Skin epidermis (tissue), 12 donors: ENCODE results near the gene COL13A1.

Experiments
- H3K27ac ChIP-seq, 21 experiments: fragments of 200-600 bp; sonication (generic) in 11 of 21; one replicate each; pipeline ENCODE4 v1.5.0; 2020; ENCODE audit warnings: mild to moderate bottlenecking in 3 of 21, inconsistent platforms in 2 of 21, moderate library complexity in 2 of 21
- H3K4me3 ChIP-seq, 7 experiments: fragments of 200-600 bp; sonication (generic) in 2 of 7; one replicate each; pipeline ENCODE4 v1.5.0; 2020; ENCODE audit warnings: inconsistent platforms in 2 of 7, mild to moderate bottlenecking in 2 of 7, moderate library complexity in 1 of 7

The COL13A1 gene

DNA sequence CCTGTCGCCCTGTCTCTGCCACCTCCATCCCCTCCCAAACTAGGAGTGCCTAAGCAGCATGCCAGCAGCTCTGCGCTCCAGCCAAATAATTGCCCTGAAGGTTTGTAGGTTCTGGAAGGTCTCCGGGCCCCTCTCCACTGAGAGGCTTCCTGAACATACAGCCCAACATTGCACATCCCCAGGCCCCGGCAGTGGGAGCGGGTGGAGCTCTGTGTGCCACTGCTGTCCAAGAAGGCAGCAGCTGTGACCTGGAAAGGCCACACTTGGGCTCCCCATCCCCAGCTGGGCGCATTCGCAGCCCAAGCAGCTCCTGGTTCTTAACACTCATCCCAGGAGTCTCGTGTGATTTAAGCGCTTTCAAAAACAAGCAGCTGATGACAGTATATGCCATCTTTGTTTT, 95.7 kb downstream of the COL13A1 start:
- H3K27ac ChIP-seq = peak overlapping the region in 10 of 21 experiments; percentile 50 to 91 (median 76)
- H3K4me3 ChIP-seq = no peak overlapping the region

DNA sequence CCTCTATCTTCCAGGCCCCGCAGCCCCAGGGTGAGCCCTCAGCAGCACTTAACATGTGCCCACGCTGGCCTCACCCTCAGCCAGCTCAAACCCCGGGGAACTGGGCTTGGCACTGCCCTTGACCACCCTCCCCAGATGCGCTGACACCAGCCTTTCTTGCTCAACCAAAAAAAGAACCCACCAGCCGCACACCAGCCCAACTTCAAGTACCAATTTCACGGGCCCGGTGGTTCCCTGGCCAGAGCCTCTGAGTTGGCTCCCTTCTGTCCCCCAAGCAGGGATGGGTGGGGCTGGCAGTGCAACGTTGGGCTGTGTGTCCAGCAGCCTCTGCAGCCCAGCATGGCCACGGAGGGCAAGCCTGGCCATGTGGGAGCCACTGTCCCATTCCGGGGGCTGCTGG, 96.3 kb downstream of the COL13A1 start:
- H3K4me3 ChIP-seq = no peak overlapping the region
- H3K27ac ChIP-seq = peak overlapping the region in 3 of 21 experiments; percentile 73 to 90 (median 77)

DNA sequence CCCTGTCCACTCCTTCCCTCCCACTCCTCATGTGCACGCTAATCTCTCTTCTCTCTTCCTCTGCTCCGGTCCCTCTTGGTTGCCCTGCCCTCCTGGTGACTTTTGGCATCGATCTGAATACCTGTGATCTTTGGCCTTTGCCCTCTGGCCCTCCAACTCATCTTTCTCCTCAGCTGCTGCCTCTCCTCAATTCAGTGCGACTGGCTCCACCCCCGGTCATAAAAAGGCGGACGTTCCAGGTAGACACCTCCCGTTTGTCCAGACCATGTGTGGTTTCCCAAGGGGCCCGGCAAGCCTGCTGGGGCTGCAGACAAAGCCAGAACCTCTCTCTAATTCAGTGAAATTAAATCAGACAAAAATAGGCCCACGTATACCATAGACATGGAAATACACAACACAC, 96.8 kb downstream of the COL13A1 start:
- Histone ChIP-seq H3K4me3 (no peak overlapping the region), H3K27ac (no peak overlapping the region)

DNA sequence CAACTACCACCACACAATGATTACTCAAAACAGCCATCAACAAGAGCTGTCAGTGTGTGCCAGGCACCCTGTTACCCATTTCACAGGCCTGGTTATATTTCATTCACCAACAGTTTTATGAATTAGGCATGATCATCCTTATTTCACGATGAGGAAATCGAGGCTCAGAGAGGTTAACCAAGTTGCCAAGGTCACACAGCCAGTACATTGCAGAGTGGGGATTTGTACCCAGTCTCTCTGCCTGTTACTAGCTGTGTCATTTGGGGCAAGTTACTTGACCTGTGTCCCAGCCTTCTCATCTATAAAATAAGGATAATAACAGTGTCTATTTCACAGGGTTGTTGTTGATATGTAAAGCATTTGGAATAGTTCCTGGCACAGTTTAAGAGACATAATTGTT, 97.2 kb downstream of the COL13A1 start:
- H3K27ac ChIP-seq = no peak overlapping the region

DNA sequence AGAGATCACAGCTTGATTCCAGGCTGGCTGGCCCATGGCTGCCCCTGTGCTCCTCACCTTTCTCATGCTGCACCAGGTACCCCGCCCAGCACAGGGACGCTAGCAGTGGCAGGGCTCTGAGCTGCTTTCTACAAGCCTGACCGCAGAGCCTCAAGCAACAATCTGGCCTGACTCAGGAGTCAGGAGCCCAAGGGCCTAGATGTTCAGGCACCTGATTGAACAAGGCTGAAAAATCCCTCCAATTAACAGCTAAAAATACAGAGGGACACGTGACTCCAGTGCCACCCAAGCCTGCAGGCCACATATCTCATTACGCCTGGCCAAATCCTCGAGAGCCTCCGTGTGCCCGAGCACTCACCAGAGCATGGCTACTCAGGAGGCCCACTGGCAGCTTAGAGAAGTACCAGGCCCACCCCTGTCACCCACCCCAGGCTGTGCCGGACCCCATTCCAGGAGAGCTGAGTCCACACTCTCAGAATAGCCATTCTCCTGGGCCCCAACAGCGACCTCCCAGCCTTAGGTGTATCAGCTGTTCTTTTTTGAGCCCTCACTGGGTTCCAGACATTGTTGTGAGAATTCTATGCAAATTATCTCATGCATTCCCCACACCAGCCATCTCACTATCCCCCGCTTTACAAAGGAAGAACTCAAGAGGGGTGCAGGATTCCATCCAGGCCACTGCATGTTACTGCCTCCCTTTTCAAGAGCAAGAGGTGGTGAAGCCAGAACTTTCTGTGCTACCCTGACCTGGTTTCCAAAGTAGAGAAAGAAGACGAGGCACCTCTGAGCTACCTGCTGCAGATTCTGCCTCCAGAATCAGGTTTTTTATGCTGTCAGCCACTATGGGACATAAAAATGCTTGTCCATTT, 98.3 kb downstream of the COL13A1 start:
- Histone ChIP-seq H3K27ac (no peak overlapping the region), H3K4me3 (no peak overlapping the region)

More for the DNA sequence above, 97.2 kb downstream of the COL13A1 start:
- no peak overlapping the region for H3K4me3 ChIP-seq

DNA sequence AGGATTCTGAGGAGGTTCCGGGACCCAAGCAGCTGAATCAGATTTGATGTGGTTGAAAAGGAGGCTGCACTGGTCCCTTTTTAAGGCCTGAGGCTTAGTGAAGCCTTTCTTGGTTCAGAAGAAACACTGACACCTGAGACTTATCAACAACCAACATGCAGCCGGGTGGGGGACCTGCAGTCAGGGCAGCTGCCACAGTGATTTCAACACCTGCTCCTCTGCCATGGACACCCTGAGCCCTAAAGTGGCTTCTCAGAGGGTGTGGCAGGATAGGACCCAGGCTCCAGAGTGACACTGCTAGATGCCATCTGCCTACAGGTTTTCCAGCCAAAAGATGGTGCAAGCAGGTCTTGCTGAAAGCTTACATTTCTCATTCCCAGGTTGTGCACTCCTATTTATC, 99.3 kb downstream of the COL13A1 start:
- Histone ChIP-seq H3K4me3 (no peak overlapping the region), H3K27ac (no peak overlapping the region)

DNA sequence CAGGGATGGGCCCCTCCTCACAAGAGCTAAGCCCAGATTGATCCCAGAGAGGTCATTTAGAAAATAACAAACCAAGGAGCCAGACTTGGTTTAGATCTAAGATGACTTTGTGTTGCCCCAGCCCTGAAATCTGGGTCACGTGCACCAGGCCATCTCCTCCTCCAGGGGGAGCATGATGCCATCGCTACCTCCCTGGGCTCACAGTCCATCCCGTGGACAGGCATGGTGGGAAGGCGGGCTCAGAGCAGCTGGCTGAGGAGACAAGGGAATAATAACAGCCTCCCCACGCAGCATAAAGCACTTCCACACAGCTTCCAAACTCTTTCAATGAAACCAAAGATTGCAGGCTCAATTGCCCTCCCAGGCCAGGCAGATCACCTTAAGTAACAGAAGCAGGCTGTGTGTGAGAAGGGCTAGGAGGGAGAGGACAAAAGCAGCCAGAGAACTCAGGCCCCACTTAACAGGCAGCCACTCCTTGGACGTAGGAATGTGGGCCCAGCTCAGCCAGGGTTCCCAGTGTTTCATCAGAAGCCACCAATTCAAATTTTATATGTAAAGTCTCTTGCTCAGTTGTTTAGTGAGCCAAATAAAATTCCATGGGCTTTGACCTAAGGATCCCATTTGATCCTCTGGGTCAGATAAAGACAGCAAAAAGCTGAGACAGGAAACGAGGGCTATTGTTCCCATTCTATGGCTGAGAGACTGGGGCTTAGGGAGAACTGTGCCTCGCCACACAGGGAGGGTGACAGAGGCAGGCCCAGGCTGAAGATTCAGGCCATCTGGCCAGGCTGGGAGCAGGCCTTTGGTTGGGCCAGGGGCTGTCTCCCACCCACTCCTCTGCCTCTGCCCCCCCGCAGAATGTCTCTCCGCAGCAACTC, 100.2 kb downstream of the COL13A1 start:
- no peak overlapping the region for H3K27ac ChIP-seq
- no peak overlapping the region for H3K4me3 ChIP-seq

DNA sequence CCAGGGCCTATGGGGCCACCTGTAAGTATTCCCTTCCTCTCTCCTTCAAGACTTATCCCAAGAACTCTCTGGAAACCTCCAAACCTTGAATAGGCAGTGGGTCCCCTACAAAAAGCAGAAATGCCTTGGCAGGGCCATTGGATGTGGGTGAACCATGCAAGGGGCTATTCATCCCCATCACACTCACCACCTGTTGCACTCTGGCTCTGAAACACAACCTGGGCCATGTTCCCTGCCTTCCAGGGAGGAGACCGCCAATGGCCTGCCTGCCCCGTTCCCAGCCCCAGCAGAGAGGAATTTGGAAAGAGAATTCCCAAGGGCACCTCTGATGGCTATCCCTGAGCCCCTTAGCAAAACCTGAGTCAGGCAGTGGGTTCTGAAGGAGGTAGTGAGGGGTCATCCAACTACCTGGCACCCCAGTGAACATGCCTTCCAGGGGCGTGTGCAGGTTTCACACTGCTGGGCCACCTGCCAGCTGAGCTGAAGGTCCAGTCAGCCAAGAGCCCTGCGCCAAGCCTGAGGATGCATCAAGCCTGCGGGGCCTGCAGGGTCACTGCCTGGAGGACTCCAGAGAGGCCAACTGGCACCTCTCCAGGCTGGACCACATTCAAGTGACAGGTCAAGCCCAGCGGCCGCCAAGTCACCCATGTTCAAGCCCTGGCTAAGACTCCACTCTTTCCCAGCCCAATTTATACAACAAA, 101.3 kb downstream of the COL13A1 start:
- Histone ChIP-seq H3K27ac (no peak overlapping the region), H3K4me3 (no peak overlapping the region)

DNA sequence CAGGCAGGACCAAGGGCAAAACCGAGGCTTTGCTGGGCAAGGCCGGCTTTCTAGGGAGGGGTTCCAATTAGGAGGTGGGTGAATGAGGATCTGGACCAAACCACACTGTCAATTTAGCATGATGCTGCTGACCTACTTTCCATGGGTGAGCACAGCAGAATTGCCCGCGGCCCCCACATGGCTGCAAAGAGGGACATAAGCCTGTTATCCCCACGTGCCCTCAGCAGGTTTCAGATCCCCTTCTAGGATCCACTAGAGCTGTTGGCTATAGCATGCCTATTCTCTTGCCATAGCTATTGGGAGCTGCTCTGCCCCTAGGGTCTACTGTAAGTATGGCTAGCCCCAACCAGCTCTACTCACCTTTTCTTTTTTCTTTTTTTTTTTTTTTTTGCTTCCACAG, 102.8 kb downstream of the COL13A1 start:
- Histone ChIP-seq H3K27ac (no peak overlapping the region), H3K4me3 (no peak overlapping the region)

DNA sequence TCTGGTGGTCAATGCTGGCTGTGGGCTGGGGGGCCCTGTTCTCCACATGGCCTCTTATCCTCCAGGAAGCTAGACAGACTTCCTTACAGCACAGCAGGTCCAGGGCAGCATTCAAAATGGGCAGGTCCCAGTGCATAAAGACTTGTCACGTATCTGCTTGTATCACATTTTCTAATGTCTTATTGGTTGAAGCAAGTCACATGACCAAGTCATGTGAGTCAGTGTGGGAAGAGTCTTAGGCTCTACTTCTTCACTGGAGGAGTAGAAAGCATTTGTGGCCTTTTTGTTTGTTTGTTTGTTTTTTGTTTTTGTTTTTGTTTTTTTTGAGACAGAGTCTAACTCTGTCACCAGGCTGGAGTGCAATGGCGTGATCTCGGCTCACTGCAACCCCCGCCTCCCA, 104.7 kb downstream of the COL13A1 start:
- no peak overlapping the region for H3K4me3 ChIP-seq

DNA sequence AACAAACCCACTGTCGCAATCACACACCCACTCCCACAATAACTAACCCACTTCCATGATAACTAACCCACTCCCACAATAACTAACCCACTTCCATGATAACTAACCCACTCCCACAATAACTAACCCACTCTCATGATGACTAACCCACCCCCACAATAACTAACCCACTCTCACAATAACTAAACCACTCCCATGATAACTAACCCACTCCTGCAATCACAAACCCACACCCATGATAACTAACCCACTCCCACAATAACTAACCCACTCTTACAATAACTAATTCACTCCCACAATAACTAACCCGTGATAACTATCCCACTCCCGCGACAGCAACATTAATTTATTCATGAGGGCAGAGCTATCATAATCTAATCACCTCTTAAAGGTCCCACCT, 105.8 kb downstream of the COL13A1 start:
- no peak overlapping the region for H3K4me3 ChIP-seq
- no peak overlapping the region for H3K27ac ChIP-seq

More for the DNA sequence above, 104.7 kb downstream of the COL13A1 start:
- no peak overlapping the region for H3K27ac ChIP-seq

DNA sequence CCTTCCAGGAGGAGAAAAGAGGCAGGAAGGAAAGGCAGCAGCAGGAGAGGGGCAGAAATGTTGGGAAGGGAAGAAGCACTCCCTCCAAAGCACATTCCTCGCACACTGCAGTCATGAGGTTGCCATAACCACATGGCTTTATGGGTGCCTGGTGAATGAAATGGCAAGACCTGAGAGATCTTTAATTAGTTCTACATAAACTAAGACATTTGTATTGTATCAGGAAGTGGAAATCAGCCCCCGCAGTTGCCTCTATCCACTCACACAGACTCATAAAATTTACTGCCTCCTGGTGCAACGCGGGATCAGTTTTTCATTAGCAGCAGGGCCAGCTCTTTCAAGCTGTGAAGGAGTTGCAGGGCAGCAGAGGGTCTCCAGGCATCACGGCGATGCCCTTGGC, 106.4 kb downstream of the COL13A1 start:
- no peak overlapping the region for H3K4me3 ChIP-seq
- no peak overlapping the region for H3K27ac ChIP-seq

DNA sequence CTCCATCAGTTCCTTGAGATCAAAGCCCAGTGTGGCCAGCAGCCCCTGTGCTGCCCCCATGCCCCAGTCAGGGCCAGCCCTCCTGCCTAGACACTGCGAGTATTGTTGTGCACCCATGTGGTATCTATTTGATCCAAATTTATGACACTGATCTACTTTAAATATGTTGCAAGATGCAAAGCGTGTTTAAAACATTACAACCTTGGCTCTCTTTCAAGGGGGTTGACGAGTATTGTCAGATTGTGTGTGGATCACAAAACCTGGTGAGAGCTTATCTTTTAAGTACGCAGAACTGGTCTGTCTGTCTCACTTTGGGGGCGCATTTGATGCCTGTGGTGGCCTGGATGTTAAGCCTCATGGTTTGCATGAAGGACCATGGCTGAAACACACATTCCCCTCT, 108.9 kb downstream of the COL13A1 start:
- Histone ChIP-seq H3K27ac (peak overlapping the region in 3 of 21 experiments; percentile 34 to 58 (median 44)), H3K4me3 (no peak overlapping the region)

DNA sequence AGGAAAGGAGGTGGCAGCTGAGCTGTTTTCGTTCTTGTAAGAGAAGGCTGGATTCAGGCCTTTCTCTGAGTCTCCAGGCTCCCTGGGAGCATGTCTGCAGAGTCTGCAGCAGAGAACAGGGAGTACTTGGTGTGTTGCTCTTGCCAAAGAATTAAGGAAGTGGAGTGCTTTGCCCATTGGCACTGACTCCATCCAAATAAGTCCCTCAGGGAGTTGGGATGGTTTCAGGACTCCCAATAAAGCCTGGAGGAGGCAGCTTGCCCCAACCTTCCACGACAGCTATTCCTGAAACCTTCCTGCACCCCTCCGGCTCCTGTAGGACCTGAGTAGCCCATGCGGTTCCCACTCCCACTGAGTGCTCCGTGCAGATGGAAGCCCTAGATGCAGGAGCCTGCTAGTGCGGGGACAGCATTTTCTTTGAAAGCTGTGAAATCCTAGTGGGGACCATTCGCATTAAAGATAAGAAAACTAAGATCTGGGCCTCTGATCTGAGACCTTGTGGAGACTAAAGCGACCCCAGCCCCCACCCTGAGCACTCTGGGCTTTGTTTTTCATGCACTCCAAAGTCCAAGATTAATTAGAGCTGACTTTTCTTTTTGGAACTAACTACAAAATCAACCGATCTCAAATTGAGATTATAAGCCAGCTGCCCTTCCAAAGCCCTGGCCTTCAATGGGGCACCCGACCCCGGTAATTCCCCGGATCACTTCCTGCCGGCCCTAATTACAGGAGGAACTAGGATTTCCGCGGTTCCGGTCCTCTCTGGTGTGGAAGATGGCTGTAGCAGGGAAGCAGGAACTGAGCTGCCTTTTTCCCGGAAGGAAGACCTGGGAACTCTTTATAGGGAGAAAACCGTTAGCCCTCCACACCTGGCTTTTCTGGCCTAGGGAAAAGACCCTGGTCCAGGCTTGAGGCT, 110.2 kb downstream of the COL13A1 start:
- H3K4me3 ChIP-seq = no peak overlapping the region
- H3K27ac ChIP-seq = peak overlapping the region in 2 of 21 experiments; percentile 1 to 44

DNA sequence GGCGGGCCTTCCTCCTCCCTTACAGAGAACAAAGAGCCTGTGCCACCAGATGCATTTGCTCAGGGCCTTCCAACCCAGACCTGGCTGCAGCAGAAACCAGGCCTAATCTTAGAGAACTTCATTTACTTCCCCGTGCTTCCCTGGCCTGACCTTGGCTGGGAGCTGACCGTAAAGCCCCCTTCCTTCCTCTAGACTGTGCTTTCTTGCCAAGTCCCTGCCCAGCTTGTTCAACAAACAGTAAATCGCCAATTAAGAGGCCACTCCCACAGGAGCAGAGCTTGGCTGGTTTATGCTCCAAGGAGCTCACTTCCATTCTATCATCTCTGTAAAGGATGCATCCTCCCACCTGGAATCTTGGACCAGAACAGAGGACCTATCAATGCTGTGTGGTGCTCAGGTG, 110.9 kb downstream of the COL13A1 start:
- no peak overlapping the region for H3K4me3 ChIP-seq

DNA sequence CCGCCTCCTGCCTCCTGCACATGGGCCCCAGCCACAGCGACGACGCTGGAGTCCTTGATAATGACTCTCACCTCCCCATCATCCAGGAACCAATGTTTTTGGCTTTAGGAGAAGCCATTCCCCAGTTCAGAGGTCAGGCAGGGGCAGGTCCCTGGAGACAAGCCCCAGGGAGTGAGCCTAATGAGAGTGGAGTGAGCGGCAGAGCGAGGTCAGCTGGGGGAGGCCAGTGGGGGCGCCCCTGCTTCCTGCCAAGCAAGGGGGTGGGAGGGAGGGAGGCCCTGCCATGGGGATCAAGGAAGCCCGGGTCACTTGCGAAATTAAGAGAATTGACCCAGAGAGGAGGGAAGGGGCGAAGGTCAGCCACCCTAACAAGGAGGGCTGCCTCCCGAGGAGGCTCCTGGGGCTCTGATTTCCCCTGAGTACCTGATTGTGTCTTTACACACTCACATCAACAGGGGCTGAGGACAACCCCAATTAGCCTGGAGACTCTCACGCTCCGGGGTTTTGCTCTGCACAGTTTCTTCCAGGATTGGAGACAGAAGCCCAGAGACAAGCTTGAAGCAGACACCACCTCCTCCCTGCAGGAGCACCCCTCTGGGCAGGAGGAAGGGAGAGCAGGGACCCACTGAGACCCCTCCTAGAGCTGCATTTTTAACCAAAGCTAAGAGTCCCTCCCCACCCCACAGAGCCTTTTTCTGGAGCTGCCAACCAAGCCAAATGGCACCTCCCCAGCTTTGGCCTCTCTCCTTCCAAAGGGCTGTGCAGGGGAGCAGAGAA, 112.1 kb downstream of the COL13A1 start:
- H3K27ac ChIP-seq = no peak overlapping the region
- H3K4me3 ChIP-seq = no peak overlapping the region

More for the DNA sequence above, 110.9 kb downstream of the COL13A1 start:
- H3K27ac ChIP-seq = no peak overlapping the region

DNA sequence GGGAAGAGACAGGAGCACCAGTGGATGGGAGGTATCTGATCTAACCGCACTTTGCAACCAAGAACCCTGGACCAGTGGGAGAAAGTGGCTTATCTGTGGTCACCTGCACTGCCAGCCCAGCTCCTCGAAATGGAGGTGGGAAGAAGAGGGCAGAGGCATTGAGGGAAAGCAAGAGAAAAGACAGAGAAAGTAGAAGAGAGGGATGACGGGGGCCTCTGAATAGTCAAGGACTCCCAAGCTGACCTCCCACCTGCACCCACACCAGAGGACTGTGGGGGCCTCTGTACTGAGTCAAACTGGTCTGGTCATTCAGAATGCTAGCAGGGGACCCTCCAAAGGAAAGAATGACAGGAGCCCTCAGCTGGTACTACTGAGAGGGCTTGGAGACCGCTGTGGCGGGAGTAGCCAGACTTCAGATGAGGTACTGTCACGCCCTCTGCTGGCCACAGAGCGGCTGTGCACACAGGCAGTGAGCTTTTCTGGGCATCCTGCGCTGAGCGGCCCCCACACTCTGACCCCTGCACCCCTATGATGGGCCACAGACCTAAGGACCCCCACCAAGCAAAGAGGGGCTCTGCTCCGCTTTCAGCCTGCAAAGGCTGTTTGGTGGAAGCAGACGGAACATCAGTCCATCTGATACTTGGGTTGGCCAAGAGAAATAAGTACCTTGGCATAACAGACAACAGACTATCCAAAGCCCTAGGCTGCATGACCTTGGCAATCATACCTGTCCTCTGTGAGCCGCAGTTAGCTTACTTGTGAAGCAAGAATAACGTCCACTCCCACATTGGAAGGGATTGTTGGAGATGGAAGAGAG, 112.9 kb downstream of the COL13A1 start:
- no peak overlapping the region for H3K27ac ChIP-seq
- H3K4me3 ChIP-seq = no peak overlapping the region

DNA sequence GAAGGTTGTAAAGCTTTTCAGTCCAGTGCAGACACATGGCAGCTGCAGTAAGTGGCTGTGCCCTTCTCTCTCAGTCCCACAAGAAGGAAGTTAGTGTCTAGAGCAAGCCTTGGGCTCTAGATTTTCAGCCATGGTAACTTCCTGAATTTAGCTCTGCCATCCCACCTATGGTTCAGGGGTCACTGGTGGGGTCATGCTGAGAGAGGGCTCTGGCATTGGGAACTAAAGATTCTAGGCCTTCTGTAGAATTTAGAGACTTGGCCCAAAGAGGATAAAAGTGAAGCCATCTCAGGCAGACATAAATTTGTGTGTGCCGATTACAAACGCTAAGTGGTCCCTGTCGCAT, 113.5 kb downstream of the COL13A1 start:
- H3K27ac ChIP-seq = no peak overlapping the region
- H3K4me3 ChIP-seq = no peak overlapping the region
